OCI-LY1 (cell line): ENCODE results near the gene CACUL1.
"Not testable (repeated sequence)": the region's sequence is repeated elsewhere in the genome, so short reads cannot be mapped to it uniquely, and the experiment has no call there.

Experiments
- H2AFZ ChIP-seq: fragments of 200-600 bp; sonication (generic), shearing (Covaris generic); 2 replicates; pipeline ENCODE4 v1.6.0; 2014; ENCODE audit warnings: antibody characterized with exemption, mild to moderate bottlenecking, low read length
- H3F3A ChIP-seq: fragments of 200-600 bp; sonication (generic), shearing (Covaris generic); 2 replicates; pipeline ENCODE4 v1.6.0; 2014; ENCODE audit warnings: mild to moderate bottlenecking, antibody characterized with exemption, low read length, moderate library complexity; ENCODE audit not compliant: insufficient read depth
- H3K27ac ChIP-seq: fragments of 200-600 bp; sonication (generic); 2 replicates; pipeline ENCODE4 v1.5.1; 2014; ENCODE audit warnings: low read length, mixed run types, mild to moderate bottlenecking, low read depth; ENCODE audit not compliant: poor library complexity, severe bottlenecking
- H3K27me3 ChIP-seq: fragments of 200-600 bp; sonication (generic); 2 replicates; pipeline ENCODE4 v1.6.0; 2014; ENCODE audit warnings: antibody characterized with exemption, mild to moderate bottlenecking, low read length, moderate library complexity; ENCODE audit not compliant: insufficient read depth
- H3K36me3 ChIP-seq: fragments of 200-600 bp; sonication (generic); 2 replicates; pipeline ENCODE4 v1.6.1; 2014; ENCODE audit warnings: mild to moderate bottlenecking, antibody characterized with exemption, low read length, moderate library complexity, mixed read lengths; ENCODE audit not compliant: insufficient read depth
- H3K4me1 ChIP-seq: fragments of 200-600 bp; sonication (generic); 2 replicates; pipeline ENCODE4 v1.5.1; 2014; ENCODE audit warnings: mild to moderate bottlenecking, low read length, moderate library complexity; ENCODE audit not compliant: insufficient read depth, severe bottlenecking
- H3K4me2 ChIP-seq: fragments of 200-600 bp; sonication (generic), shearing (Covaris generic); 2 replicates; pipeline ENCODE4 v1.6.1; 2014; ENCODE audit warnings: low read length
- H3K4me3 ChIP-seq: fragments of 200-600 bp; sonication (generic); 2 replicates; pipeline ENCODE4 v1.5.1; 2014; ENCODE audit warnings: low read length, low read depth, mild to moderate bottlenecking, mixed read lengths; ENCODE audit not compliant: poor library complexity, severe bottlenecking
- H3K79me2 ChIP-seq: fragments of 200-600 bp; shearing (Covaris generic); 2 replicates; pipeline ENCODE4 v1.6.1; 2016; ENCODE audit warnings: mixed run types, low read length, mixed read lengths; ENCODE audit not compliant: insufficient read depth
- H3K9ac ChIP-seq: fragments of 200-600 bp; sonication (generic), shearing (Covaris generic); 2 replicates; pipeline ENCODE4 v1.6.1; 2014; ENCODE audit warnings: mild to moderate bottlenecking, low read length, mixed read lengths
- H3K9me2 ChIP-seq: fragments of 200-600 bp; sonication (generic), shearing (Covaris generic); 2 replicates; pipeline ENCODE4 v1.6.1; 2014; ENCODE audit warnings: low read depth, mild to moderate bottlenecking, low read length, mixed read lengths
- H3K9me3 ChIP-seq: fragments of 200-600 bp; shearing (Covaris generic); 2 replicates; pipeline ENCODE4 v1.6.1; 2014; ENCODE audit warnings: low read length, mixed read lengths
- H4K20me1 ChIP-seq: fragments of 200-600 bp; sonication (generic), shearing (Covaris generic); 2 replicates; pipeline ENCODE4 v1.6.0; 2016; ENCODE audit warnings: mild to moderate bottlenecking, low read length; ENCODE audit not compliant: insufficient read depth
- EZH2 ChIP-seq: fragments of 200-600 bp; sonication (generic), shearing (Covaris generic); IDR thresholded peaks from 2 replicates; pipeline ENCODE4 v1.8.0; 2017; ENCODE audit warnings: borderline replicate concordance, mixed run types, mild to moderate bottlenecking, antibody characterized with exemption, low read length, moderate library complexity, mixed read lengths
- TF ChIP-seq, protein P1 (sequence below): fragments of 200-600 bp; sonication (generic), shearing (Covaris generic); IDR thresholded peaks from 2 replicates; pipeline ENCODE4 v1.5.1; 2017; ENCODE audit warnings: mild to moderate bottlenecking, antibody characterized with exemption, low read length, moderate library complexity, mixed read lengths

CACUL1 gene

DNA sequence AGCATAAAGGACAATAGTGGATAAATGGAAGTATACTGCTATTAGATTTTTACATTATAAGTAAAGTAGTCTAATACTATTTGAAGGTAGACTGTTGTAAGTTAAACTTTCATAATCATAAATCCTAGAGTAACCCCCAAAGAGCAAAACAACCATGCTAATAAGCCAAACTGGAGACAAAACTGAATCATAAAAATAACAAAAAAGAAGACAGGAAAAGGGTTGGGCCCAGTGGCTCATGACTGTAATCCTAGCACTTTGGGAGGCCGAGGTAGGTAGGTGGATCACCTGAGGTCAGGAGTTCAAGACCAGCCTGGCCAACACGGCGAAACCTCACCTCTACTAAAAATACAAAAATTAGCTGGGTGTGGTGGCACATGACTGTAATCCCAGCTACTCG lies 9.7 kb downstream of the CACUL1 start:
- H3K4me3 ChIP-seq, result no peak overlapping the region
- no peaks in the 10 kb centered on the region for H3K9me2 ChIP-seq
- peaks cover 95% of the 10 kb centered on the region for H3K79me2 ChIP-seq
- peaks cover 30% of the 10 kb centered on the region for H3K36me3 ChIP-seq
- H3K27ac ChIP-seq, result no peak overlapping the region
- TF ChIP-seq, protein P1, sequence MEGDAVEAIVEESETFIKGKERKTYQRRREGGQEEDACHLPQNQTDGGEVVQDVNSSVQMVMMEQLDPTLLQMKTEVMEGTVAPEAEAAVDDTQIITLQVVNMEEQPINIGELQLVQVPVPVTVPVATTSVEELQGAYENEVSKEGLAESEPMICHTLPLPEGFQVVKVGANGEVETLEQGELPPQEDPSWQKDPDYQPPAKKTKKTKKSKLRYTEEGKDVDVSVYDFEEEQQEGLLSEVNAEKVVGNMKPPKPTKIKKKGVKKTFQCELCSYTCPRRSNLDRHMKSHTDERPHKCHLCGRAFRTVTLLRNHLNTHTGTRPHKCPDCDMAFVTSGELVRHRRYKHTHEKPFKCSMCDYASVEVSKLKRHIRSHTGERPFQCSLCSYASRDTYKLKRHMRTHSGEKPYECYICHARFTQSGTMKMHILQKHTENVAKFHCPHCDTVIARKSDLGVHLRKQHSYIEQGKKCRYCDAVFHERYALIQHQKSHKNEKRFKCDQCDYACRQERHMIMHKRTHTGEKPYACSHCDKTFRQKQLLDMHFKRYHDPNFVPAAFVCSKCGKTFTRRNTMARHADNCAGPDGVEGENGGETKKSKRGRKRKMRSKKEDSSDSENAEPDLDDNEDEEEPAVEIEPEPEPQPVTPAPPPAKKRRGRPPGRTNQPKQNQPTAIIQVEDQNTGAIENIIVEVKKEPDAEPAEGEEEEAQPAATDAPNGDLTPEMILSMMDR, result no peak
- no peak for TF ChIP-seq EZH2
- no peak overlapping the region for H3K9ac ChIP-seq
- H3K9me3 ChIP-seq, result no peaks in the 10 kb centered on the region
- H3K4me2 ChIP-seq, result no peak overlapping the region
- H3F3A ChIP-seq, result no peaks in the 10 kb centered on the region
- peaks cover 23% of the 10 kb centered on the region for H3K4me1 ChIP-seq
- no peak overlapping the region for H2AFZ ChIP-seq
- no peaks in the 10 kb centered on the region for H3K27me3 ChIP-seq
- H4K20me1 ChIP-seq, result no peaks in the 10 kb centered on the region

DNA sequence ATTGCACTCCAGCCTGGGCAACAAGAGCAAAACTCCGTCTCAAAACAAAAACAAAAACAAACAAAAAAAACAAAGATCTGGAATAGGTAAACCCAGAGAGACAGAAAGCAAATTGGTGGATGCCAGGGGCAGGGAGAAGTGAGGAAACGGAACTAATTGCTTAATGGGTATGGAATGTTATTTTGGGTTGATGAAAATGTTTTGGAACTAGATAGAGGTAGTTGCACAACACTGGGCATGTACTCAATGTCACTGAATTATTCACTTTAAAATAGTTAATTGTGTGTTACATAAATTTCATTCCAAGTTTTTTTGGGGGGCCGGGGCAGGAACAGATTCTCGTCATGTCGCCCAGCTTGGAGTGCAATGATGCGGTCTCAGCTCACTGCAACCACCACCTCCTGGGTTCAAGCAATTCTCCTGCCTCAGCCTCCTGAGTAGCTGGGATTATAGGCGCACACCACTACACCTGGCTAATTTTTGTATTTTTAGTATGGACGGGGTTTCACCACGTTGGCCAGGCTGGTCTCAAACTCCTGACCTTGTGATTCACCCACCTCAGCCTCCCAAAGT lies 10.3 kb downstream of the CACUL1 start:
- not testable (repeated sequence) for H3K4me3 ChIP-seq, H3K27me3 ChIP-seq, H4K20me1 ChIP-seq, H3F3A ChIP-seq, H3K9ac ChIP-seq, H3K27ac ChIP-seq, H2AFZ ChIP-seq, H3K9me2 ChIP-seq, H3K9me3 ChIP-seq, H3K4me2 ChIP-seq
- peaks cover 30% of the 10 kb centered on the region for H3K4me1 ChIP-seq
- H3K79me2 ChIP-seq, result peaks cover 96% of the 10 kb centered on the region
- H3K36me3 ChIP-seq, result peaks cover 25% of the 10 kb centered on the region

DNA sequence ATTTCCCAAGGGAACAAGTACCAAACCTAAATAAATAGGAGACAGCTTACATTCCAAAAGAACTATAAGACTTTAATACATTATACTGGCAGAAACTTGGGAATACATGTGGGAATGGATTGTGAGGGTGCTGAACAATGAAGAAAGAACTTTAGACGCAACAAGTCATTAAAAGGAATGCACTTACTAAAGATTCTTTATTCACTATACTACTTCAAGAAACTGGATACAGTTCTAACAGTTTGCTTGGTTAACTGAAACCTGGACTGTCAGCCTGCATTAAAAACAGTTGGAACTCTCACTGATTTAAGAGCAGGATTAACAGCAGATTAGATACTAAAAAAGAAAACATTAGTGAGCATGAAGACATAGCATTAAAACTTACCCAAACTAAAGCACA lies 12.0 kb downstream of the CACUL1 start:
- H3K4me2 ChIP-seq, result no peak overlapping the region
- peaks cover 46% of the 10 kb centered on the region for H3K4me1 ChIP-seq
- H3K79me2 ChIP-seq, result peaks cover 92% of the 10 kb centered on the region
- no peak overlapping the region for H3K4me3 ChIP-seq
- H2AFZ ChIP-seq, result no peak overlapping the region
- no peaks in the 10 kb centered on the region for H3K27me3 ChIP-seq
- no peaks in the 10 kb centered on the region for H4K20me1 ChIP-seq
- no peaks in the 10 kb centered on the region for H3F3A ChIP-seq
- H3K9me3 ChIP-seq, result no peaks in the 10 kb centered on the region
- no peak overlapping the region for H3K27ac ChIP-seq
- TF ChIP-seq EZH2, result no peak
- TF ChIP-seq, protein P1, result no peak
- no peaks in the 10 kb centered on the region for H3K9me2 ChIP-seq
- H3K36me3 ChIP-seq, result peaks cover 10% of the 10 kb centered on the region
- no peak overlapping the region for H3K9ac ChIP-seq

DNA sequence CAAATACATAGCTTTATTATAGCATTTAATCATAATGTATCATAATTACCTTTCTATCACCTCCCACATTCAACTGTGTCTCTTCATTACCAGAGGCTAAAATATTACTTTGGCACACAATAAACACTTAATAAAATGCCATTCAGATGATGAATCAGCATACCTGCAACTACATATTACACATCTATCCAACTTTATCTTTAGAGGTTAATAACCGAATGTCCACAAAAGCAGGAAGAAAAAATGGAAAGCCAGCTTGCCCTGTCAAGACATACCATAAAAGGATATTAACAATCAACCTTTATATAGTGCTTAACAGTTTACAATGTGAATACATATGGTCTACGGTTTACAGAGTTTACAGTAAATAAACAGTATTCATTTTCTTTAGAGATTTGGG lies 12.7 kb downstream of the CACUL1 start:
- H3K27ac ChIP-seq, result no peak overlapping the region
- TF ChIP-seq, protein P1, result no peak
- no peak for TF ChIP-seq EZH2
- H4K20me1 ChIP-seq, result no peaks in the 10 kb centered on the region
- no peak overlapping the region for H3K4me2 ChIP-seq
- H3F3A ChIP-seq, result no peaks in the 10 kb centered on the region
- H3K9ac ChIP-seq, result no peak overlapping the region
- H3K9me2 ChIP-seq, result no peaks in the 10 kb centered on the region
- no peaks in the 10 kb centered on the region for H3K9me3 ChIP-seq
- peaks cover 92% of the 10 kb centered on the region for H3K79me2 ChIP-seq
- peaks cover 3% of the 10 kb centered on the region; the same call in 1 of the 2 replicates for H3K36me3 ChIP-seq
- H2AFZ ChIP-seq, result no peak overlapping the region
- no peak overlapping the region for H3K4me3 ChIP-seq
- H3K27me3 ChIP-seq, result no peaks in the 10 kb centered on the region
- H3K4me1 ChIP-seq, result peaks cover 54% of the 10 kb centered on the region
